Measurements from ENCODE around the gene ADGRG6.

ADGRG6 gene

GRCh38 chr6:142331601-142332000 lies 29.8 kb downstream of the ADGRG6 start:
- TF ChIP-seq, protein P1, sequence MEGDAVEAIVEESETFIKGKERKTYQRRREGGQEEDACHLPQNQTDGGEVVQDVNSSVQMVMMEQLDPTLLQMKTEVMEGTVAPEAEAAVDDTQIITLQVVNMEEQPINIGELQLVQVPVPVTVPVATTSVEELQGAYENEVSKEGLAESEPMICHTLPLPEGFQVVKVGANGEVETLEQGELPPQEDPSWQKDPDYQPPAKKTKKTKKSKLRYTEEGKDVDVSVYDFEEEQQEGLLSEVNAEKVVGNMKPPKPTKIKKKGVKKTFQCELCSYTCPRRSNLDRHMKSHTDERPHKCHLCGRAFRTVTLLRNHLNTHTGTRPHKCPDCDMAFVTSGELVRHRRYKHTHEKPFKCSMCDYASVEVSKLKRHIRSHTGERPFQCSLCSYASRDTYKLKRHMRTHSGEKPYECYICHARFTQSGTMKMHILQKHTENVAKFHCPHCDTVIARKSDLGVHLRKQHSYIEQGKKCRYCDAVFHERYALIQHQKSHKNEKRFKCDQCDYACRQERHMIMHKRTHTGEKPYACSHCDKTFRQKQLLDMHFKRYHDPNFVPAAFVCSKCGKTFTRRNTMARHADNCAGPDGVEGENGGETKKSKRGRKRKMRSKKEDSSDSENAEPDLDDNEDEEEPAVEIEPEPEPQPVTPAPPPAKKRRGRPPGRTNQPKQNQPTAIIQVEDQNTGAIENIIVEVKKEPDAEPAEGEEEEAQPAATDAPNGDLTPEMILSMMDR (conservative IDR thresholded peaks at IDR 0.05; ENCODE audit: control insufficient read depth, insufficient read depth, low read depth, low read length), result no peak
- no peak for DNase-seq (ENCODE audit: low read depth)

GRCh38 chr6:142332393-142333098 lies 30.7 kb downstream of the ADGRG6 start:
- no peak overlapping the region for H3K4me3 ChIP-seq (ENCODE audit: control insufficient read depth, low read depth, low read length)
- TF ChIP-seq, protein P1 (conservative IDR thresholded peaks at IDR 0.05; ENCODE audit: control insufficient read depth, insufficient read depth, low read depth, low read length), result no peak
- DNase-seq (ENCODE audit: low read depth), result no peak

More at GRCh38 chr6:142331601-142332000, 29.8 kb downstream of the ADGRG6 start:
- no peak overlapping the region for H3K4me3 ChIP-seq (ENCODE audit: control insufficient read depth, low read depth, low read length)

GRCh38 chr6:142333431-142333830 lies 31.6 kb downstream of the ADGRG6 start:
- no peak overlapping the region for H3K4me3 ChIP-seq (ENCODE audit: control insufficient read depth, low read depth, low read length)
- DNase-seq (ENCODE audit: low read depth), result no peak
- TF ChIP-seq, protein P1 (conservative IDR thresholded peaks at IDR 0.05; ENCODE audit: control insufficient read depth, insufficient read depth, low read depth, low read length), result no peak

GRCh38 chr6:142334294-142334693 lies 32.5 kb downstream of the ADGRG6 start:
- TF ChIP-seq, protein P1 (conservative IDR thresholded peaks at IDR 0.05; ENCODE audit: control insufficient read depth, insufficient read depth, low read depth, low read length), result no peak
- H3K4me3 ChIP-seq (ENCODE audit: control insufficient read depth, low read depth, low read length), result no peak overlapping the region
- DNase-seq (ENCODE audit: low read depth), result no peak

- TF ChIP-seq, protein P1 (conservative IDR thresholded peaks at IDR 0.05; ENCODE audit: control insufficient read depth, insufficient read depth, low read depth, low read length), result no peak
- H3K4me3 ChIP-seq (ENCODE audit: control insufficient read depth, low read depth, low read length), result no peak overlapping the region
- no peak for DNase-seq (ENCODE audit: low read depth)
Measured at GRCh38 chr6:142335415-142335814, 33.6 kb downstream of the ADGRG6 start.

DNA sequence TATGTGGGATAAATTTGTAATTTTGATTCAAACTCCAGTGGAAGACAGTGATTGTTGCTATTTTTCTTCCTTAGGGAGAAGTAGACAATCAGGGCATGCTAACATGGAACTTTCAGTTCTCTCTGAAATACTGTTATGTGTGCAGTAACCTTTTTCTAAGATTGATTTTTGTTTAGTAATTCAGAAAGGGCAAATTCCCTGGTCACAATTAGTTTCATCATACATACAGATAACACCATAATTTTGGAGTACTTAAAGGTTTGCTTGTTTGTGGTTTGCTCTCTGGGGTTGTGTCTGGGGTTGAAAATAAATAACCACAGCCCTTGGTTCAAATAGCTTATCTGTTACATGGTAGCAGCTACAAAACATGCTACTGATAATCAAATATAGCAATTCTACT lies 34.4 kb downstream of the ADGRG6 start:
- DNase-seq (ENCODE audit: low read depth), result no peak
- no peak overlapping the region for H3K4me3 ChIP-seq (ENCODE audit: control insufficient read depth, low read depth, low read length)
- TF ChIP-seq, protein P1 (conservative IDR thresholded peaks at IDR 0.05; ENCODE audit: control insufficient read depth, insufficient read depth, low read depth, low read length), result no peak
